Tibial artery (tissue), 4 donors: ENCODE measurements around the gene CORO2A.

ENCODE experiments used
- DNase-seq, 2 donors: peaks; one replicate each; pipeline ENCODE4 v3.0.0-alpha.2; 2019
- H3K27ac ChIP-seq, 2 donors: fragments of 200-600 bp; sonication (generic) in 1 of 2; 1 replicate in 1 of 2; 2 replicates in 1 of 2; pipeline ENCODE4 v1.5.1; 2018 to 2019; ENCODE audit warnings: mild to moderate bottlenecking in 1 of 2
- H3K27me3 ChIP-seq, 2 donors: fragments of 200-600 bp; sonication (generic) in 1 of 2; one replicate each; pipeline versions ENCODE4 v1.5.1 to v1.6.0; 2016 to 2019
- H3K36me3 ChIP-seq, 3 donors: fragments of 200-600 bp; sonication (generic) in 2 of 3; one replicate each; pipeline ENCODE4 v1.5.1; 2016 to 2019; ENCODE audit warnings: mild to moderate bottlenecking in 2 of 3
- H3K4me1 ChIP-seq, 4 donors: fragments of 200-600 bp; sonication (generic) in 2 of 4; 1 replicate in 3 of 4; 2 replicates in 1 of 4; pipeline ENCODE4 v1.5.1; 2016 to 2019
- H3K4me3 ChIP-seq, 2 donors: fragments of 200-600 bp; sonication (generic) in 1 of 2; 1 replicate in 1 of 2; 2 replicates in 1 of 2; pipeline ENCODE4 v1.5.1; 2018 to 2019; ENCODE audit warnings: mild to moderate bottlenecking in 2 of 2
- H3K9me3 ChIP-seq, 3 donors: fragments of 200-600 bp; sonication (generic) in 1 of 3; one replicate each; pipeline ENCODE4 v1.5.1; 2016 to 2019
- CTCF ChIP-seq, 2 experiments: fragments of 200-600 bp in 1 of 2; fragments of 450-650 bp in 1 of 2; IDR thresholded peaks; one replicate each; pipeline ENCODE4 v1.5.1; 2017 to 2019; ENCODE audit warnings: antibody characterized with exemption in 2 of 2, mild to moderate bottlenecking in 1 of 2, moderate library complexity in 1 of 2
- intact Hi-C: fragments of 100-400 bp; cut with DNase I; formaldehyde crosslinking; loops from one replicate; pipeline ENCODE4 v1.15.0; 2023; ENCODE audit warnings: low total_unique reads

CORO2A gene

GRCh38 chr9:98191181-98191608 is 1.2 kb downstream of the CORO2A start:
- TF ChIP-seq CTCF (IDR thresholded peaks at IDR 0.05) = no peak
- DNase-seq = no peak
- intact Hi-C loops = no loop called here
- Histone ChIP-seq H3K9me3 (no peaks in the 10 kb centered on the region), H3K4me3 (no peak overlapping the region), H3K4me1 (peaks cover 0 to 21% (median 10%) of the 10 kb centered on the region in 4 donors), H3K27ac (no peak overlapping the region), H3K36me3 (no peaks in the 10 kb centered on the region), H3K27me3 (no peaks in the 10 kb centered on the region)

- no peak overlapping the region for H3K27ac ChIP-seq
- intact Hi-C loops = no loop called here
- TF ChIP-seq CTCF (IDR thresholded peaks at IDR 0.05) = no peak
- H3K4me1 ChIP-seq = peaks cover 0 to 21% (median 10%) of the 10 kb centered on the region in 4 donors
- H3K36me3 ChIP-seq = no peaks in the 10 kb centered on the region
- H3K9me3 ChIP-seq = no peaks in the 10 kb centered on the region
- no peak for DNase-seq
- H3K4me3 ChIP-seq = no peak overlapping the region
- H3K27me3 ChIP-seq = no peaks in the 10 kb centered on the region
Measured at GRCh38 chr9:98190757-98191105, 1.7 kb downstream of the CORO2A start.

GRCh38 chr9:98189412-98189811 is 3.0 kb downstream of the CORO2A start:
- Histone ChIP-seq H3K36me3 (no peaks in the 10 kb centered on the region), H3K9me3 (no peaks in the 10 kb centered on the region), H3K27ac (no peak overlapping the region), H3K4me1 (peaks cover 0 to 21% (median 10%) of the 10 kb centered on the region in 4 donors), H3K4me3 (no peak overlapping the region), H3K27me3 (no peaks in the 10 kb centered on the region)
- no peak for DNase-seq
- intact Hi-C loops = no loop called here
- TF ChIP-seq CTCF (IDR thresholded peaks at IDR 0.05) = no peak

- intact Hi-C loops = no loop called here
- TF ChIP-seq CTCF (IDR thresholded peaks at IDR 0.05) = no peak
- Histone ChIP-seq H3K27ac (no peak overlapping the region), H3K9me3 (no peaks in the 10 kb centered on the region), H3K27me3 (no peaks in the 10 kb centered on the region), H3K36me3 (no peaks in the 10 kb centered on the region), H3K4me3 (no peak overlapping the region), H3K4me1 (peaks cover 0 to 14% (median 6%) of the 10 kb centered on the region in 4 donors)
- no peak for DNase-seq
Measured at GRCh38 chr9:98187926-98188325, 4.5 kb downstream of the CORO2A start.

- TF ChIP-seq CTCF (IDR thresholded peaks at IDR 0.05) = no peak
- no peak overlapping the region for H3K4me3 ChIP-seq
- no peak for DNase-seq
- no peaks in the 10 kb centered on the region for H3K4me1 ChIP-seq
- H3K27ac ChIP-seq = no peak overlapping the region
- H3K36me3 ChIP-seq = no peaks in the 10 kb centered on the region
- no peaks in the 10 kb centered on the region for H3K9me3 ChIP-seq
- H3K27me3 ChIP-seq = no peaks in the 10 kb centered on the region
- intact Hi-C loops = no loop called here
Measured at GRCh38 chr9:98186236-98186635, 6.2 kb downstream of the CORO2A start.

- no peaks in the 10 kb centered on the region for H3K4me1 ChIP-seq
- no peak overlapping the region for H3K4me3 ChIP-seq
- no peak overlapping the region for H3K27ac ChIP-seq
- H3K36me3 ChIP-seq = no peaks in the 10 kb centered on the region
- no peaks in the 10 kb centered on the region for H3K9me3 ChIP-seq
- intact Hi-C loops = no loop called here
- no peak for TF ChIP-seq CTCF (IDR thresholded peaks at IDR 0.05)
- DNase-seq = no peak
- no peaks in the 10 kb centered on the region for H3K27me3 ChIP-seq
Measured at GRCh38 chr9:98185611-98186171, 6.7 kb downstream of the CORO2A start.
